KOPT-K1 (cell line): ENCODE data around the gene MTUS2.
A peak's percentile ranks its signal among the peaks of the same experiment; 100 is the strongest.

ENCODE experiments used
- H3K27ac ChIP-seq: fragments of 200-600 bp; sonication (generic); 2 replicates; pipeline ENCODE4 v1.5.1; 2016; ENCODE audit warnings: antibody characterized with exemption, mild to moderate bottlenecking, low read depth, low read length; ENCODE audit not compliant: poor library complexity, severe bottlenecking
- H3K36me3 ChIP-seq: fragments of 200-600 bp; sonication (generic); 2 replicates; pipeline ENCODE4 v1.5.1; 2017; ENCODE audit warnings: antibody characterized with exemption, mild to moderate bottlenecking, low read length, moderate library complexity; ENCODE audit not compliant: insufficient read depth
- H3K9me3 ChIP-seq: fragments of 200-600 bp; sonication (generic); 2 replicates; pipeline ENCODE4 v1.5.1; 2017; ENCODE audit warnings: antibody characterized with exemption, low read length, mild to moderate bottlenecking; ENCODE audit not compliant: insufficient read depth, poor library complexity, severe bottlenecking

The MTUS2 gene

DNA sequence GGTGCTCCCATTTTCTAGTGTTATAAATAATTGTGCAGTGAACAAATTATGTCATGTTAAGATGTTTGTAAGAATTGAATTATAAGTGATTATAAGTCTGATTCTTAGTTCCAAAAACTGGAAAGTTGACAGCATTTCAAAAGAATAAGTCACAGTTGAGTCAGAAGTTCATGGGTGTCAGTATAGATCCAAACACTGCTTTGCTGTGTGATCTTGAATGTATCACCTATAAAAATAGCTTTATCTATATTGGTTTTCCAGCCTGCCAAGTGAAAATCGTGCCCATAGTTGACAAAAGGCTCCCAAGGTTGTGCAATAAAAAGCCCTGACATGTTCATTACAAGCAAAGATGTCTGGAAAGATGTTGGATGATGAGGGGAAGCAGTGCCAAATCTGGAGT, 336.0 kb downstream of the MTUS2 start:
- H3K36me3 ChIP-seq: no peaks in the 10 kb centered on the region
- peaks cover 5% of the 10 kb centered on the region for H3K9me3 ChIP-seq
- H3K27ac ChIP-seq: no peak overlapping the region

DNA sequence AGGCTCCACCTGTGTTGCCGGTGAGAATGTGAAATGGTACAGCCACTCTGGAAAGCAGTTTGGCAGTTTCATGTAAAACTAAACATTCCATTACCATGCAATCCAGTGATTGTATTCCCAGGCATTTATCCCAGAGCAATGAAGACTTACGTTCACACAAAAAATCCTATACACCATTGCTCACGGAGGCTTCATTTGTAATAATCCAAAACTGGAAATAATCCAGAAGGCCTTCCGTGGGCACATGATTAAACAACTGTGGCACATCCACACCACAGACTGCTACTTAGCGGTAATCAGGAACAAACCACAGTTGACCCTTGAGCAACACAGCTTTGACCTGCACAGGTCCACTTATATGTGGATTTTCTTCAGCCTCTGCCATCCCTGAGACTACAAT, 339.7 kb downstream of the MTUS2 start:
- Histone ChIP-seq H3K9me3 (no peaks in the 10 kb centered on the region), H3K27ac (no peak overlapping the region), H3K36me3 (no peaks in the 10 kb centered on the region)

GRCh38 chr13:29160862-29161261, 340.7 kb downstream of the MTUS2 start:
- no peak overlapping the region for H3K27ac ChIP-seq
- no peaks in the 10 kb centered on the region for H3K9me3 ChIP-seq
- no peaks in the 10 kb centered on the region for H3K36me3 ChIP-seq

- Histone ChIP-seq H3K27ac (no peak overlapping the region), H3K36me3 (no peaks in the 10 kb centered on the region), H3K9me3 (no peaks in the 10 kb centered on the region)
Measured at GRCh38 chr13:29161676-29162075, 341.5 kb downstream of the MTUS2 start.

DNA sequence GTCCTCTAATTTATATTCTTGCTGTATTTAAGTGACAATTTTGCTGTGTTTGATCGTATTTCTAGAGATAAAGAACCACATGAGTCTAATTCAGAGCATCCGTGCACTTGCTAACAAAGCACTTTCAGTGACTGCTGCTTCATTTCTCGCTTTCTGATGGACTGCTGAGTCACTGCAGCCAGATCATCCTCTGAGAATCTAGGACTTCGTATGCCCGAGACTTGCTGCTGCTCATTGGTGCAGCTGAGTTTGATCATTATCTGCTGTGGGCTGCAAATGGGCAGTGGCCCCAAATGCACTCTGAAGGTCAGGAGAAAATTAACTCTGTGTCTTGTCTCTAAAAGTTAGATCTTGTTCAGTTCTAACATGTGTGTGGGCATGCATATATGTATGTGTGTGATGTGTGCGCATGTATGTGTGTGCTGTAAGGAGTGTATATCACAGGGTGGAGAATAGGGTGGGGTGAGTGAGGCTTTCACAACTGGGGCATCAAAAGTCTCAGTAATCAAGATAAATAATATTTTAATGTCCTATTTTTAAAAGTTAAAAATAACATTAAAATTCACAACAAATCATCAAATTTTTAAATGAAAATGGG, 342.6 kb downstream of the MTUS2 start:
- Histone ChIP-seq H3K36me3 (no peaks in the 10 kb centered on the region), H3K27ac (no peak overlapping the region), H3K9me3 (no peaks in the 10 kb centered on the region)

DNA sequence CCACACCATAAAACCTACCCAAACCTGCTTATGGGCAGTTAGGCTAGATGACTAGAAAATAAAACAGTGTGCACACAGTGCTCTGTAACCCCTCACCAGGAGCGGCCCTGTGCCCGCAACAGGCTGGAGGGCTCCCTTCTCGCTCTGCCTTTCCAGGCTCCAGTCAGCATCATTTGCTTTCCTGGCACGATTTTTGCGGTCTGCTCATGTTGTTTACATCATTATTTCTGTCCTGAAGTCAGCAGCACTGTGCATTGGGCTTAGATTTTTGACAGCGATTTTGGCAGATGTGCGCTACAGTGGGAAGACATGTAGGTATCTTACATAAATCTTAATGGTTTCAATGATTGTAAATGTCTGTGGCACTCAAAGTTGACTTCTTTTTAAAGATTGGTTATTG, 344.0 kb downstream of the MTUS2 start:
- no peaks in the 10 kb centered on the region for H3K9me3 ChIP-seq
- no peak overlapping the region for H3K27ac ChIP-seq
- H3K36me3 ChIP-seq: no peaks in the 10 kb centered on the region

DNA sequence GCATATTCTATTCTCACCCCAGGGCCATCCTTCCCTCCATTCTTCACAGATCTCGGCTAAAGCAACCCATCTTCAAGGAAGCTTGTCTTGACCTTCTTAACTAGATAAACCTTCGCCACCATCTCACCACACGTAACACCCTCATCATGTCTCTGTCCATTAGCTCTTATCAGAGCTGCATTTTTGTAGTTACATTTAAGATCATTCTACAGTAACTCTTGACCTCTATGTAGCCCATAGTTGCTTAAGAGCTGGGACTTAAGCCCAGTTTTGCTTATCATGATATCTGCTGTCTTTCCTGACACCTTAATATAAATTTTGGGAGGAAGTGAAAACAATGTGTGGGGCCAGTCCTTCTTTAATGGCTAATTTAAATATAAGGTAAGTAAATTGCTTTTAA, 345.1 kb downstream of the MTUS2 start:
- H3K9me3 ChIP-seq: no peaks in the 10 kb centered on the region
- H3K36me3 ChIP-seq: no peaks in the 10 kb centered on the region
- H3K27ac ChIP-seq: no peak overlapping the region

DNA sequence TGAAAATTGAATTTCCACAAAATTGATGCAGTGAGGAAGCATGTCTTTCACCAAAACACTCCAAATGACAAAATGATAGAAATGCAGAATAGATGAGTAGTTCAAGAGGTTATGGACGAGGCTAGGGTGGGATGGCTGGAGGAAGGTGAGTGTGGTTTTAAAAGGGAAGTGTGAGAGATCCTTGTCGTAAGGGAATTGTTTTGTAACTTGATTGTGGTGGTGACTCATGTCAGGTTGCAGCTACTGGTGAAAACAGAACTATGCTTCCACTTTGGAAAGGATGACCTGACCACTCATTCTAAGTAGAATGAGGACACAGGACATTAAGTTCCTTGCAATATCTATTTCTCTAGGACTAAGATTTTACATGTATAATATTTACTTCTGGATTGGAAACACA, 345.7 kb downstream of the MTUS2 start:
- H3K9me3 ChIP-seq: no peaks in the 10 kb centered on the region
- H3K36me3 ChIP-seq: no peaks in the 10 kb centered on the region
- no peak overlapping the region for H3K27ac ChIP-seq

DNA sequence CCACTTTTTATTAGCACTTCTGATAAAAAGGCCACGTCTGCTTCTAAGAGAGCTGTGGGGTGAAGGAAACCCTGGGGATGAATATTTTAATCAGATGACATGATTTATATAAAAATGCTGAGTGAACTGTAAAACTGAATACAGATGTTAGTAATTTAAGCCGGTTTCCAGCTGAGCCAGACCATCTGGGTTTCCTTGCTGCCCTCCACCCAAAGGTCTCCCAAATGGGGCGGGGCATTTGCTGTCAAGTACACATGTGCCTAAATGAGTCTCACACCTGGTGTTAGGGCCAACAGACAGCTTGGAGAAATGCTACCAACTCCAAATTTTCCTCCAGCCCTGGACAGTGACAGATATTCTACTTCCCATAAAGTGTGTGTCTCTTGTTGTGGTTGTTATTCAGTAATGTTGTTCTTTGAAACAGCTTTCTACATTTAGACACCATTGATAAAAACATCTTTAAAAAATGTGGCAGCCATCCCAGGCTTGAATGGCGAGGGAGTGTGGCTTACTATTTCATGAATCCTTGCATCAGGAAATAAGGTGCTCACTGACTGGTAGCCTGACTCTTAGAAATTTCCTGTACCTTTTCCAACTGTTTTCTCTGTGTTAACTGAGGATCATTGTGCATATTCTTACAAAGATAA, 350.4 kb downstream of the MTUS2 start:
- no peak overlapping the region for H3K27ac ChIP-seq

DNA sequence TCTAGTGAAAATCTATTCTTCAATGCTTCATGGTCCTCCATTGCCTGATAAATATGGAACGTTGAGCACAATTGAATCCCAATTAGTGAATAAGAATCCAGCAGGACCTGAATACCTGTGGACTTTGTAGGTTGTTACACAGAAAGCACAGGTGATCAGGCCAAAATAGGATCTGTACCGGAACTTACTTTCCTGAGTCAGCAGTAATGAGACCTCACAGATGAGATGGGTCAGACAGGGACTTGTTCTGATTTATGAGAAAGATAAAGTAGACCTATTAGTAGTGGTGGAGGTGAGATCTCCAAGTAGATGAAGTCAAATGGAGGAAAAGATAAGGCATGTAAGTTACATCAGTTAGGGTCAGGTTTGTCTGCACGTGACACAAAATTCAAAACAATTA, 351.1 kb downstream of the MTUS2 start:
- Histone ChIP-seq H3K36me3 (no peaks in the 10 kb centered on the region), H3K9me3 (peaks cover 7% of the 10 kb centered on the region), H3K27ac (no peak overlapping the region)

More for the DNA sequence above, 350.4 kb downstream of the MTUS2 start:
- no peaks in the 10 kb centered on the region for H3K36me3 ChIP-seq
- H3K9me3 ChIP-seq: peaks cover 5% of the 10 kb centered on the region

DNA sequence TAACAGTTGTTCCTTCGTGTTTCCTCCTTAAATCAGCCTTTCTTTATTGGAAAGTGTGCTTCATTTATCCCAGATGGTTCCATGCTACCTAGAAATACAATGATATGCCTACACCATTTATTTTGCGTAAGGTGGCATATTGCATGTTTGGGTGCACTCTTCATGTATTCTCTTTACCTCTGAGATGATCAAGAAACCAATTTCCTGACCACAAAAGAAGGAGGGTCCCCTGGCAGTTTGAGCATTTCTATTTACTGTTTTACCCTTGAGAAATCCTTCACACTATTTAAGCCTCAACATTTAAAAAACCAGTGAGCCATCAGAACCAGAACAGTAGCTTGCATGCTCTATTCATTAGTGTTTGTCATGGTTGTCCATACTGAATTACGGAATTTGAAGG, 354.0 kb downstream of the MTUS2 start:
- H3K27ac ChIP-seq: no peak overlapping the region
- H3K9me3 ChIP-seq: peaks cover 15% of the 10 kb centered on the region
- H3K36me3 ChIP-seq: no peaks in the 10 kb centered on the region

DNA sequence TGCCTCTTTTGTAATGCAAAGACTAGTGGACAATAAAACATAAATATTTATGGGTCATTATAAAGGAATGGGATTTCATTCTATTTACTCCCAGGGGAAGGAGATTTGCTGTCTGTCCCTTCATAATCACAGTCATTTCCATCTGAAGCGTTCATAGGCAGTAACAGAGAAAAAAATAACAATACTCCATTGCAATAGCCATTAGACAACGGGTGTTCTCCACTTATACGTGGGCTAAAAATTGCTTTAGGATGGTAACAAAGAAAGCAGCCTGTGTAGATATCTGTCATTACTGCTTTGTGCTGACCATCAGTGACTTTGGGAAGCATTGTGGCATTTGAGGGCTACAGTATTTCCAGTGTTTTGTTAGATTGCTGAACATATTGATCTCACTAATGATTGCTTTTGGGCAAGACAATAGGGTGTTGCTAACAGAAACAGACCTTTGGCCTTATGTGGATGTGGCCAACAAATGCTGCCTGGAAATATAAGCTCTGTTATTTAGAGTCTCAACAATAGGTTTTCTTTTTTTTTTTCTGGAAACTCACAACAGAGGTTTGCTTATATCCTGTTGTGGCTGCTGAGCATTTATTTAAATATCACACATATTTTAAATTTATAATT, 355.2 kb downstream of the MTUS2 start:
- Histone ChIP-seq H3K9me3 (peaks cover 15% of the 10 kb centered on the region), H3K27ac (no peak overlapping the region)

DNA sequence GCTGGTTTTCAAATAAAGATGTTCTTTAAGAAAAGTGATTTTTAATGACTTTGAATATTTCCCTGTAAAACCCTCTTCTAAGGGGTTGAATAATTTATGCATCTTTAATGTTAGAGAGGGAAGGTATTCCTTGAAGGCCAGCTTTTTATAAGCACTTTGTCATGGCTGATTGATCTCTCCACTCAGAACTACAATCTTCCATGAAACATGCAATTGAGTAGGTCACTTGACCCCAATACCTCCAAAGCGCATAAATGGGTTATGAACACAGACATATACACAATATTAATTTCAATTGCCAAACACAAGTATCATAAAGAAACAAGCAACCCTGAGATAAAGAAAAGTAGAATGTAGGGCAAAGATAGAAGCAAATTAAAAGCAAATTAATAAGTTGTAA, 359.9 kb downstream of the MTUS2 start:
- H3K9me3 ChIP-seq: peaks cover 32% of the 10 kb centered on the region
- H3K36me3 ChIP-seq: no peaks in the 10 kb centered on the region
- no peak overlapping the region for H3K27ac ChIP-seq

More for the DNA sequence above, 355.2 kb downstream of the MTUS2 start:
- H3K36me3 ChIP-seq: no peaks in the 10 kb centered on the region

DNA sequence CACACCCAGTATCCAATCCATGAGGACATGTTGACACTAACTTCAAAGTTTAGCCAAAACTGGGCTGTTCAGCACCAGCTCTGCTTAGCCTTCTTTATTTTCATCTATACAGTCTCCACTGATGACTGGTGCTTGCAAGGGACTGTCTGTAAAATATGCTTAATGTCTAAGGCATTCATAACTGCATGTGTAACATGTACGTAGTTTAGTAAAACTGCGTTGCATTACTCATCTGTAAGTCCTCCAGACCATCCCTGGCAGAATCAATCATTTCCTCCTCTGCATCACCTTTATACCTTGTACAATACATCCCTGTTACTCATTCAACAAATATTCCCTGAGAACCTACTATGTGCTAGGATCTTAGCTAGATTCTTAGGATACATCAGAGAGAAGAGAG, 362.1 kb downstream of the MTUS2 start:
- H3K9me3 ChIP-seq: peaks cover 26% of the 10 kb centered on the region
- no peaks in the 10 kb centered on the region for H3K36me3 ChIP-seq
- no peak overlapping the region for H3K27ac ChIP-seq

- H3K27ac ChIP-seq: no peak overlapping the region
- H3K9me3 ChIP-seq: peaks cover 26% of the 10 kb centered on the region
- H3K36me3 ChIP-seq: no peaks in the 10 kb centered on the region
Measured at GRCh38 chr13:29185926-29186325, 365.8 kb downstream of the MTUS2 start.

DNA sequence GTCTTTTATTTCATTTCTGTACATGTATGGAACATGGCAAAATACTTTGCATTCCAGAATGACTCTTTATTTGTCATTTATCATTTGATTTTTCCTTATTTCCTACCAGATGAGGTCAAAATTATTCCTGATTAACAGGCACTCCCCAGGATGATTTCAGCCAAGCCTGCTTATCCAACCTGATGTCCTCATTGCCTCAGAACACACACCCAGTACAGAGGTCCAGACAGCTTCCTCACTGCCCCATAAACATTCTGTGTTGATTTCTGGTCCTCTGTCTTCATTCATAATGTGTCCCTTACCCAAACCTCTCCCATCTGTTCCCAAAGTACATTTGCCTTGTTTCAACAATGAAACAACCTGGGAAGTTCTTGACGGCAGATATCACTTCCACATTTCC, 367.4 kb downstream of the MTUS2 start:
- Histone ChIP-seq H3K36me3 (no peaks in the 10 kb centered on the region), H3K9me3 (peaks cover 26% of the 10 kb centered on the region), H3K27ac (peak overlapping the region; percentile 31)
